HCT116 (cell line): ENCODE results near the gene SELENOH. TPM values are rescaled to one million over a fixed set of nuclear protein-coding genes. Genes with fewer than 3 reads are reported as not detected.

Source experiments
- ATAC-seq: fragments of 200-7000 bp; cut with Tn5 transposase; 2 replicates; pipeline ENCODE4 v1.9.1; 2020; ENCODE audit warnings: mild to moderate bottlenecking, moderate library complexity
- BruUV-seq: library from RNA; stranded (reverse); fragments of 400-500 nt; replicated peaks from 2 replicates; lab custom pipeline; 2021; lab: Mats Ljungman, UMichigan
- CTCF ChIA-PET: fragments of 300-600 bp; sonication (Branson Sonifier 250); formaldehyde crosslinking; loops from one replicate; lab custom pipeline; 2021; ENCODE audit warnings: antibody characterized with exemption; lab: Charles Lee
- POLR2A ChIA-PET: fragments of 300-600, 350-600 bp; sonication (Branson Sonifier 250); formaldehyde crosslinking; loops from one replicate; lab custom pipeline; 2021; ENCODE audit warnings: antibody characterized with exemption; lab: Charles Lee
- RAD21 ChIA-PET, 2 experiments: fragments of 300-600 bp; sonication (Branson Sonifier 250); formaldehyde crosslinking; loops; one replicate each; lab custom pipeline; 2023; ENCODE audit warnings: low total read pairs in 2 of 2; ENCODE audit not compliant: uncharacterized antibody in 2 of 2, unreplicated experiment in 2 of 2, low non-redundant PET in 1 of 2; lab: Charles Lee
- DNase-seq: peaks from one replicate; pipeline ENCODE4 v3.0.0-alpha.2; 2010; ENCODE audit warnings: low read depth, low spot score
- H2AFZ ChIP-seq: fragments of 200-600 bp; shearing (Covaris generic), sonication (generic); 2 replicates; pipeline ENCODE4 v1.6.1; 2017; ENCODE audit warnings: low read depth, mixed run types, mixed read lengths, antibody characterized with exemption, low read length; ENCODE audit not compliant: poor library complexity, severe bottlenecking
- H3K27ac ChIP-seq: 2 replicates; pipeline ENCODE4 v1.5.1; 2012; ENCODE audit warnings: low read depth, low read length
- H3K27me3 ChIP-seq: fragments of 200-600 bp; sonication (generic); 2 replicates; pipeline ENCODE4 v1.6.1; 2016; ENCODE audit warnings: mixed run types, low read length, mixed read lengths; ENCODE audit not compliant: insufficient read depth
- H3K36me3 ChIP-seq, 2 experiments: fragments of 200-500 bp in 1 of 2; fragments of 200-600 bp in 1 of 2; sonication (Bioruptor generic) in 1 of 2; sonication (generic) in 1 of 2; 2 replicates each; pipeline versions ENCODE4 v1.5.1 to v1.6.1; 2014 to 2016; ENCODE audit warnings: low read length in 2 of 2, inconsistent platforms in 1 of 2, mixed read lengths in 1 of 2, mixed run types in 1 of 2; ENCODE audit not compliant: insufficient read depth in 2 of 2, control insufficient read depth in 1 of 2
- H3K4me1 ChIP-seq, 2 experiments: fragments of 200-600 bp in 1 of 2; sonication (generic) in 1 of 2; 2 replicates each; pipeline versions ENCODE4 v1.5.1 to v1.6.1; 2012 to 2017; ENCODE audit warnings: low read length in 2 of 2, inconsistent platforms in 1 of 2, mild to moderate bottlenecking in 1 of 2, mixed read lengths in 1 of 2, mixed run types in 1 of 2, moderate library complexity in 1 of 2; ENCODE audit not compliant: insufficient read depth in 2 of 2, control insufficient read depth in 1 of 2
- H3K4me2 ChIP-seq: fragments of 200-600 bp; sonication (generic); 2 replicates; pipeline ENCODE4 v1.6.1; 2017; ENCODE audit warnings: mixed run types, low read length, mixed read lengths
- H3K4me3 ChIP-seq, 2 experiments: fragments of 200-600 bp in 1 of 2; sonication (generic) in 1 of 2; replicated peaks in 1 of 2; 2 replicates each; pipeline ENCODE4 v1.5.1; 2011 to 2016; ENCODE audit warnings: low read length in 2 of 2, control low read depth in 1 of 2, low read depth in 1 of 2, mild to moderate bottlenecking in 1 of 2, mixed read lengths in 1 of 2, mixed run types in 1 of 2
- H3K79me2 ChIP-seq: fragments of 200-600 bp; sonication (generic); 2 replicates; pipeline ENCODE4 v1.6.1; 2017; ENCODE audit warnings: mild to moderate bottlenecking, mixed run types, low read length, moderate library complexity, mixed read lengths; ENCODE audit not compliant: insufficient read depth
- H3K9ac ChIP-seq: fragments of 200-600 bp; sonication (generic); 2 replicates; pipeline ENCODE4 v1.6.1; 2016; ENCODE audit warnings: low read length, mixed read lengths
- H3K9me2 ChIP-seq: fragments of 200-600 bp; sonication (generic), shearing (Covaris generic); 2 replicates; pipeline ENCODE4 v1.6.1; 2017; ENCODE audit warnings: mixed run types, mild to moderate bottlenecking, moderate library complexity; ENCODE audit not compliant: insufficient read depth
- H3K9me3 ChIP-seq, 2 experiments: fragments of 200-500 bp in 1 of 2; fragments of 200-600 bp in 1 of 2; sonication (Bioruptor generic) in 1 of 2; sonication (generic) in 1 of 2; 2 replicates each; pipeline ENCODE4 v1.6.1; 2014 to 2017; ENCODE audit warnings: low read length in 2 of 2, mixed read lengths in 2 of 2, inconsistent platforms in 1 of 2, low read depth in 1 of 2, mild to moderate bottlenecking in 1 of 2, mixed run types in 1 of 2, moderate library complexity in 1 of 2; ENCODE audit not compliant: control insufficient read depth in 1 of 2, insufficient read depth in 1 of 2
- H4K20me1 ChIP-seq: fragments of 200-600 bp; sonication (generic), shearing (Covaris generic); 2 replicates; pipeline ENCODE4 v1.6.1; 2017; ENCODE audit warnings: mixed run types, mild to moderate bottlenecking, moderate library complexity; ENCODE audit not compliant: insufficient read depth
- ATF3 ChIP-seq: IDR thresholded peaks from 2 replicates; pipeline ENCODE4 v1.6.1; 2012
- CEBPB ChIP-seq: IDR thresholded peaks from 2 replicates; pipeline ENCODE4 v1.6.1; 2012; ENCODE audit warnings: low read depth
- ELF1 ChIP-seq: IDR thresholded peaks from 2 replicates; pipeline ENCODE4 v1.6.1; 2012; ENCODE audit warnings: low read depth, borderline replicate concordance
- FOSL1 ChIP-seq: IDR thresholded peaks from 2 replicates; pipeline ENCODE4 v1.6.1; 2012; ENCODE audit warnings: low read depth
- RAD21 ChIP-seq: IDR thresholded peaks from 2 replicates; pipeline ENCODE4 v1.6.1; 2012; ENCODE audit warnings: low read depth, mild to moderate bottlenecking
- SIN3A ChIP-seq: IDR thresholded peaks from 2 replicates; pipeline ENCODE4 v1.6.1; 2012; ENCODE audit warnings: low read depth
- YY1 ChIP-seq: IDR thresholded peaks from 2 replicates; pipeline ENCODE4 v1.6.1; 2011; ENCODE audit warnings: low read length, low read depth, moderate library complexity, mild to moderate bottlenecking; ENCODE audit not compliant: insufficient replicate concordance; ENCODE audit errors: extremely low read depth
- intact Hi-C: fragments of 100-400 bp; cut with micrococcal nuclease; formaldehyde crosslinking; loops from 2 replicates; pipeline ENCODE4 v1.10.0; 2022
- total RNA-seq: library from RNA; stranded (reverse); gene quantifications from one replicate; pipeline ENCODE4 v1.2.1, GENCODE V29; 2021; ENCODE audit not compliant: unreplicated experiment

SELENOH gene
- total RNA-seq, 1 experiment from 2014 or later = 194 TPM

GRCh38 chr11:57764566-57764965, 23.3 kb downstream of the SELENOH start:
- Histone ChIP-seq H3K9me3 (no peaks in the 10 kb centered on the region), H3K4me3 (no peak overlapping the region), H2AFZ (no peak overlapping the region), H3K79me2 (peaks cover 79% of the 10 kb centered on the region), H3K27me3 (no peaks in the 10 kb centered on the region), H3K9me2 (no peaks in the 10 kb centered on the region), H3K9ac (no peak overlapping the region), H3K4me1 (peaks cover 22 to 39% of the 10 kb centered on the region in 2 experiments; a peak in 3 of 4 replicates), H3K27ac (no peak overlapping the region), H3K36me3 (no peaks in the 10 kb centered on the region; a peak in 1 of 4 replicates), H4K20me1 (no peaks in the 10 kb centered on the region), H3K4me2 (no peak overlapping the region)
- DNase-seq (no peak), ATAC-seq (no peak)
- ChIA-PET RAD21 (interaction anchor here in 1 of 2 experiments (1.5 kb wide), 1 partner anchor 13 kb away, joined by 4 read pairs; the partner anchor contains the start of gene BTBD18), CTCF (no interaction called here), POLR2A (interaction anchor here (1.9 to 4.9 kb wide), 3 partner anchors 14 to 35 kb away, joined by 10 to 31 read pairs (median 14); no protein-coding TSS in a partner anchor)
- intact Hi-C loops = no loop called here
- no TSS peak for BruUV-seq
- TF ChIP-seq ATF3 (no peak), SIN3A (no peak), FOSL1 (no peak), CEBPB (no peak), YY1 (no peak)

- BruUV-seq = no TSS peak
- no peak for ATAC-seq
- H3K36me3 ChIP-seq = no peaks in the 10 kb centered on the region; a peak in 1 of 4 replicates
- H3K27ac ChIP-seq = no peak overlapping the region
- no peak overlapping the region for H2AFZ ChIP-seq
- intact Hi-C loops = no loop called here
- no peak for DNase-seq
- RAD21 ChIA-PET = interaction anchor here in 1 of 2 experiments (1.5 kb wide), 1 partner anchor 14 kb away, joined by 4 read pairs; the partner anchor contains the start of gene BTBD18
- H3K9me2 ChIP-seq = no peaks in the 10 kb centered on the region
- no peaks in the 10 kb centered on the region for H3K9me3 ChIP-seq
- CTCF ChIA-PET = no interaction called here
- no peak overlapping the region for H3K4me3 ChIP-seq
- no peak overlapping the region for H3K9ac ChIP-seq
- H3K4me1 ChIP-seq = peaks cover 25 to 43% of the 10 kb centered on the region in 2 experiments; a peak in 3 of 4 replicates
- H4K20me1 ChIP-seq = no peaks in the 10 kb centered on the region
- H3K27me3 ChIP-seq = no peaks in the 10 kb centered on the region
- H3K79me2 ChIP-seq = peaks cover 83% of the 10 kb centered on the region
- H3K4me2 ChIP-seq = no peak overlapping the region
- POLR2A ChIA-PET = interaction anchor here (1.9 kb wide), 1 partner anchor 13 kb away, joined by 10 read pairs; no protein-coding TSS in a partner anchor
- no peak for TF ChIP-seq RAD21
- no peak for TF ChIP-seq ELF1
- no peak for TF ChIP-seq FOSL1
- TF ChIP-seq, all 23 proteins: peak for 0
Measured at GRCh38 chr11:57764972-57765371, 23.7 kb downstream of the SELENOH start.
